ENCODE data around the gene LRRFIP1. TPM values are rescaled to one million over a fixed set of nuclear protein-coding genes. Genes with fewer than 3 reads are reported as not detected.
A peak's percentile ranks its signal among the peaks of the same experiment; 100 is the strongest.
"Not testable (repeated sequence)": the region's sequence is repeated elsewhere in the genome, so short reads cannot be mapped to it uniquely, and the experiment has no call there.

Gene LRRFIP1
- polyA plus RNA-seq, 1 experiment, result 50.4 TPM

DNA sequence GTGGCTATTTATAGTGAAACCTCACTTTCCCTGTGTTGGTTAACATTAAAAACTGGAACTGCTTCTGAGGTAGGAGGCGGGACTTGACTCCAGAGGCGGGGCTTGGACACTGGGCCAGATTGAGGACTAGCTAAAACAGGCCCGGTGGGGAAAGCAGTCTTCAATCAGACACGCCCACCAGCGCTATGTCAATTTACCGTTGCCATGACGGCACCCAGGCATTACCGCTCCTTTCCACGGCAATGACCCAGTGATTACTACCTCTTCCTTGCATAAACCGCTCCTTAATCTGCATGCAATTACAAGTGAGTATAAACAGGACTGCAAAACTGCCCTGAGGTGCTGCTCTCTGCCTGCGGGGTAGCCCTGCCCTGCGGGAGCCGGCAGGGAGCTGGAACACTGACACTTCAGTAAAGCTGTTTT is 35.3 kb downstream of the LRRFIP1 start:
- no peaks in the 10 kb centered on the region for H3K27me3 ChIP-seq (ENCODE audit: control insufficient read depth, insufficient read depth, low read length)
- no peak overlapping the region for H3K4me3 ChIP-seq (ENCODE audit: low read depth, low read length)
- CTCF ChIA-PET, result interaction anchor here (0.6 to 1.2 kb wide), 3 partner anchors 11 to 1216 kb away, joined by 3 to 4 read pairs (median 3); no protein-coding TSS in a partner anchor
- POLR2A ChIA-PET, result no interaction called here
- TF ChIP-seq, protein P1, sequence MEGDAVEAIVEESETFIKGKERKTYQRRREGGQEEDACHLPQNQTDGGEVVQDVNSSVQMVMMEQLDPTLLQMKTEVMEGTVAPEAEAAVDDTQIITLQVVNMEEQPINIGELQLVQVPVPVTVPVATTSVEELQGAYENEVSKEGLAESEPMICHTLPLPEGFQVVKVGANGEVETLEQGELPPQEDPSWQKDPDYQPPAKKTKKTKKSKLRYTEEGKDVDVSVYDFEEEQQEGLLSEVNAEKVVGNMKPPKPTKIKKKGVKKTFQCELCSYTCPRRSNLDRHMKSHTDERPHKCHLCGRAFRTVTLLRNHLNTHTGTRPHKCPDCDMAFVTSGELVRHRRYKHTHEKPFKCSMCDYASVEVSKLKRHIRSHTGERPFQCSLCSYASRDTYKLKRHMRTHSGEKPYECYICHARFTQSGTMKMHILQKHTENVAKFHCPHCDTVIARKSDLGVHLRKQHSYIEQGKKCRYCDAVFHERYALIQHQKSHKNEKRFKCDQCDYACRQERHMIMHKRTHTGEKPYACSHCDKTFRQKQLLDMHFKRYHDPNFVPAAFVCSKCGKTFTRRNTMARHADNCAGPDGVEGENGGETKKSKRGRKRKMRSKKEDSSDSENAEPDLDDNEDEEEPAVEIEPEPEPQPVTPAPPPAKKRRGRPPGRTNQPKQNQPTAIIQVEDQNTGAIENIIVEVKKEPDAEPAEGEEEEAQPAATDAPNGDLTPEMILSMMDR (IDR thresholded peaks at IDR 0.05; ENCODE audit: insufficient read depth, low read depth, low read length), result no peak
- H3K36me3 ChIP-seq (ENCODE audit: control insufficient read depth, insufficient read depth, low read length), result no peaks in the 10 kb centered on the region; the same call in 1 of the 2 replicates
- DNase-seq (ENCODE audit: low read depth), result peak; percentile 93

DNA sequence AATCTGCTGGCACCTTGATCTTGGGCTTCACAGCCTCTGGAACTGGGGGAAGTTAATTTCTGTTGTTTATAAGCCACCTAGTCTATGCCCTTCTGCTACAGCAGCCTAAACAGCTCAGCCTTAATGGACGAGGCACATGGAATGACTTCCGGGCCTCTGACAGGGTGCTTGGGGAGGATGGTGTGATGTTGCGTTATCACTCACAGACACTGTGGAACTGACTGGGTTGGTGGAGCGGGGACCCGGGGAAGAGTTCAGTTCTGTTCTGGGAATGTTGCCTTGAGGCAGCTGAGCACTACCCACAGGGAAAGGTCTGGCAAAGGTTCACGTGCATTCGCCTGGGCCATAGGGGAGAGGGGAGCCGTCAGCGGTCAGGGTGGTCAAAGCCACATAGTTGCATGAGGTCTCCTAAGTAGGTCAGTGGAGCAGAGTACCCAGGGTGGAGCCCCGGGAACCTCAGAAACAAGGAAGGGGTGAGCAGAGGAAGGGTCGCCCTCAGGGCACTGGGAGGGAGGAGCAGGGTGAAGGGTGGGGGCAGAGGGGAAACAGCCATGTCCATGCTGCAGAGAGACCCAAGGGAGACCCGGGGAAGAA is 36.2 kb downstream of the LRRFIP1 start:
- no peak for DNase-seq (ENCODE audit: low read depth)
- Histone ChIP-seq H3K4me3 (ENCODE audit: low read depth, low read length) (no peak overlapping the region), H3K36me3 (ENCODE audit: control insufficient read depth, insufficient read depth, low read length) (no peaks in the 10 kb centered on the region; the same call in 1 of the 2 replicates), H3K27me3 (ENCODE audit: control insufficient read depth, insufficient read depth, low read length) (no peaks in the 10 kb centered on the region)
- ChIA-PET CTCF (interaction anchor here (0.7 to 1.2 kb wide), 3 partner anchors 12 to 254 kb away, joined by 3 to 4 read pairs (median 3); no protein-coding TSS in a partner anchor), POLR2A (no interaction called here)
- TF ChIP-seq, protein P1 (IDR thresholded peaks at IDR 0.05; ENCODE audit: insufficient read depth, low read depth, low read length), result no peak

DNA sequence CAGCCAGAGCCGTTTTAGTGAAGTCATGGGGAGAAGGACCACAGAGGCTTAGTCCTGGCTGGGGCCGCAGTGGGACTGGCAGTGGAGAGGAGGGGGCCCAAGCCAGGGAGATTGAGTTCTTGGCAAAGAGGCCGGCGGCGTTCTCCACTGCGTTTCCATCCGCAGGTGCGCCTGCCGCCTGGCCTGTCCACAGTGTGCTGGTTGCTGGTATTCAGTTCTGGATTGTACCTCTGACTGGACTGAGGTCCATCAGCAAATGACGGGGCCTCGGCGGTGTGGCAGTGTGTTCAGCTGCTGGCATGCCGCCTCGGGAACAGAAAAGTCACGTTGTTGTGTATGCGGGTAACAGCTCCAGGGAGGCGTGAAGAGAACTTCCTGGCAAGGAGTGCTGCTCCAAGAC is 36.8 kb downstream of the LRRFIP1 start:
- TF ChIP-seq, protein P1 (IDR thresholded peaks at IDR 0.05; ENCODE audit: insufficient read depth, low read depth, low read length), result no peak
- Histone ChIP-seq H3K4me3 (ENCODE audit: low read depth, low read length) (no peak overlapping the region), H3K36me3 (ENCODE audit: control insufficient read depth, insufficient read depth, low read length) (no peaks in the 10 kb centered on the region; the same call in 1 of the 2 replicates), H3K27me3 (ENCODE audit: control insufficient read depth, insufficient read depth, low read length) (no peaks in the 10 kb centered on the region)
- ChIA-PET CTCF (no interaction called here), POLR2A (no interaction called here)
- DNase-seq (ENCODE audit: low read depth), result no peak

DNA sequence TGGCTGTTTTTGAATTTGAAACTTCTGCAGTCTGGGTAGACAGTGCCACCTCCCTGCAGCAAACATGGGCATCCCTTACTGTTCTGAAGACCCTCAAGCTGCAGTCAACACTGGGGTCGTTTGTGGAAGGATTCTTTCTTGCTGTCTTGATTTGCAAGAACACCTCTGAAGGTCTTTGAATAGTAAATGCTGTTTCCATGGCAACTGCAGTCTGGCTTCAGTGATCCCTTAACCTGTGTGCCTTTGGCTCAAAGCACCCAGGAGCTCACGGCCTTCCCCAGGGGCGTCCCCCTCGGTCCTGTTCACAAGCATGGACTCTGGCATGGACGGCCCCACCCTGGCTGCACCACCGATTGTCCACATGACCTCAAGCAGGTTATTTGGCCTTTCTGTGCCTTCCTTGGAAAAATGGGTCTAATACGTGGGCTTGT is 38.3 kb downstream of the LRRFIP1 start:
- ChIA-PET CTCF (no interaction called here), POLR2A (no interaction called here)
- DNase-seq (ENCODE audit: low read depth), result no peak
- H3K36me3 ChIP-seq (ENCODE audit: control insufficient read depth, insufficient read depth, low read length), result no peaks in the 10 kb centered on the region; the same call in 1 of the 2 replicates
- H3K4me3 ChIP-seq (ENCODE audit: low read depth, low read length), result no peak overlapping the region
- TF ChIP-seq, protein P1 (IDR thresholded peaks at IDR 0.05; ENCODE audit: insufficient read depth, low read depth, low read length), result no peak
- no peaks in the 10 kb centered on the region for H3K27me3 ChIP-seq (ENCODE audit: control insufficient read depth, insufficient read depth, low read length)

DNA sequence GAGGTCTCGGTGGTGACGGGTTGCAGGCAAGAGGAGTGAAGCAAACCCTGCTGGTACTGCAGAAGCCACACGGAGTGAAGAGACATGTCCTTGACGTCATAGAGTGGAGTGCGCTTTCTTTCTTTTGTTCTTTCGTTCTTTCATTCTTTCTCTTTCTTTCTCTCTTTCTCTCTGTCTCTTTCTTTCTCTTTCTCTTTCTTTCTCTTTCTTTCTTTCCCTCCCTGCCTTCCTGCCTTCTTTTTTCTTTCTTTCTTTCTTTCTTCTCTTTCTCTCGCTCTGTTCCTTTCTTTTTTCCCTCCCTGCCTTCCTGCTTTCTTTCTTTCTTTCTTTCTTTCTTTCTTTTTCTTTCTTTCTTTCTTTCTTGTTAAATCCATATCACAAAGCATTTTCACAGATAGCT is 39.2 kb downstream of the LRRFIP1 start:
- TF ChIP-seq, protein P1 (IDR thresholded peaks at IDR 0.05; ENCODE audit: insufficient read depth, low read depth, low read length), result no peak
- Histone ChIP-seq H3K4me3 (ENCODE audit: low read depth, low read length) (no peak overlapping the region), H3K36me3 (ENCODE audit: control insufficient read depth, insufficient read depth, low read length) (no peaks in the 10 kb centered on the region; the same call in 1 of the 2 replicates), H3K27me3 (ENCODE audit: control insufficient read depth, insufficient read depth, low read length) (no peaks in the 10 kb centered on the region)
- POLR2A ChIA-PET, result no interaction called here
- CTCF ChIA-PET, result no interaction called here
- DNase-seq (ENCODE audit: low read depth), result no peak

DNA sequence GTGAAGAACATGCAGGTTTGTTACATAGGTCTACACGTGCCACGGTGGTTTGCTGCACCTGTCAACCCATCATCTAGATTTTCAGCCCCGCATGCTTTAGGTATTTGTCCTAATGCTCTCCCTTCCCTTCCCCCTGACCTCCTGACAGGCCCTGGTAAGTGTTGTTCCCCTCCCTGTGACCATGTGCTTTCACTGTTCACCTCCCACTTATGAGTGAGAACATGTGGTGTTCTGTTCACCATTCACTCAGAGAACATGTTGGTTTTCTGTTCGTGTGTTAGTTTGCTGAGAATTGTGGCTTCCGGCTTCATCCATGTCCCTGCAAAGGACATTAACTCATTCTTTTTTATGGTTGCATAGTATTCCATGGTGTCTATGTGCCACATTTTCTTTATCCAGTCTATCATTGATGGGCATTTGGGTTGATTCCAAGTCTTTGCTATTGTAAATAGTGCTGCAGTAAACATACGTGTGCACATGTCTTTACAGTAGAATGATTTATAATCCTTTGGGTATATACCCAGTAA is 39.7 kb downstream of the LRRFIP1 start:
- DNase-seq (ENCODE audit: low read depth); POLR2A ChIA-PET; CTCF ChIA-PET; H3K36me3 ChIP-seq (ENCODE audit: control insufficient read depth, insufficient read depth, low read length); H3K4me3 ChIP-seq (ENCODE audit: low read depth, low read length); H3K27me3 ChIP-seq (ENCODE audit: control insufficient read depth, insufficient read depth, low read length): not testable (repeated sequence)
